Right ventricle myocardium superior (tissue), 1 donor: ENCODE results near the gene MEIOB. TPM values are rescaled to one million over a fixed set of nuclear protein-coding genes. Genes with fewer than 3 reads are reported as not detected.
A peak's percentile ranks its signal among the peaks of the same experiment; 100 is the strongest.

Experiments
- ATAC-seq: fragments of 200-7000 bp; cut with Tn5 transposase; one replicate; pipeline ENCODE4 v1.9.1; 2020; ENCODE audit warnings: mild to moderate bottlenecking; ENCODE audit not compliant: poor library complexity
- DNase-seq: peaks from one replicate; pipeline ENCODE4 v3.0.0-alpha.2; 2020
- intact Hi-C: fragments of 100-400 bp; cut with DNase I; formaldehyde crosslinking; loops from one replicate; pipeline ENCODE4 v1.11.2; 2022
- total RNA-seq: library from RNA; stranded (reverse); fragmentation: NEBNext Ultra II Directional; extraction: Animal tissue kit (Norgen Biotek cat#: 25700); gene quantifications from one replicate; pipeline ENCODE4 v1.2.1, GENCODE V29; 2021
- donor health status: DM: no; HTN: yes; CAD: no; lungs with severe emphysema.

The MEIOB gene
- total RNA-seq, 1 donor from 2014 or later, result not detected

GRCh38 chr16:1793578-1794220 is 78.3 kb downstream of the MEIOB start, which contains the start of gene IGFALS:
TSS of gene IGFALS (minus strand) at chr16:1793705. CDS start at chr16:1793652, 53 bp downstream.
- DNase-seq (no peak), ATAC-seq (no peak)

GRCh38 chr16:1792836-1793577 is 79.0 kb downstream of the MEIOB start:
- ATAC-seq (no peak), DNase-seq (no peak)
- intact Hi-C loops, result no loop called here

More at GRCh38 chr16:1793578-1794220, 78.3 kb downstream of the MEIOB start, which contains the start of gene IGFALS:
- intact Hi-C loops, result no loop called here

DNA sequence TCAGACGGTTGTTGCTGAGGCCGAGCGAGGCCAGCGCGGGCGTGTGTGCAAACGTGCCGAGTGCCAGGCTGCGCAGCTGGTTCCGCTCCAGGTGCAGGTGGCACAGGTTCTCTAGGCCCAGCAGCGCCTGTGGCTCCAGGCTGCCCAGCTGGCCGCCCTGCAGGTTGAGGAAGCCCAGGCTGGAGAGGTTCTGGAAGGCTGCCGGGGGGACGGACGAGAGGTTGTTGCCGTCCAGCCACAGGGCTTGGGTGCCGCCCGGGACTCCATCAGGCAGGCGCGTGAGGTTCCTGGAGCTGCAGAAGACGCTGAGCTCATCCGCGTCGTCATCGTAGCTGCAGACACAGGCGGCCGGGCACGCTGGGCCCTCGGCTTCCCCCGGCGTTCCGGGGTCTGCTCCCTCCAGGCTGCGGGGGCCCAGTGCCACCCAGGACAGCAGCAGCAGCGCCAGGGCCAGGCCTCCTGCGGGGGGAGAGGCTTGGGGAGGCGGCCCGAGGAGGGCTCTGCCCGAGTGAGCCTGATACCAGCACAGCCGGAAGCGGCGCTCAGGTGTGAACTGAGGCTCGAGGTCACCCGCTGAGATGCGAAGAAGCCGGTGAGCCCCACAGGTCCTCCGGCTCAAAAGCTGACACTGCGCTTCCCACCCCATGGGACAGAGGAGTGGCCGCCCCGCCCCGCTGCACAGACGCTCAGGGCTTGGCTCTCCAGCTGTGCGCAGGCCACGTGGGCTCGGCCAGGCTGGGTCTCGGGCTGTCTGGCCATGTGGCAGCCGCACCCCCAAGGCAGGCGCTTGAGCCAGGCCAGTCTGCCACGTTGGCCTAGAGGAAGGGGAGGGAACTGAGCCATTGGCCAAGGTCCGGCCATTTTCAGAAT is 79.8 kb downstream of the MEIOB start:
- ATAC-seq (no peak), DNase-seq (no peak)
- intact Hi-C loops, result no loop called here

DNA sequence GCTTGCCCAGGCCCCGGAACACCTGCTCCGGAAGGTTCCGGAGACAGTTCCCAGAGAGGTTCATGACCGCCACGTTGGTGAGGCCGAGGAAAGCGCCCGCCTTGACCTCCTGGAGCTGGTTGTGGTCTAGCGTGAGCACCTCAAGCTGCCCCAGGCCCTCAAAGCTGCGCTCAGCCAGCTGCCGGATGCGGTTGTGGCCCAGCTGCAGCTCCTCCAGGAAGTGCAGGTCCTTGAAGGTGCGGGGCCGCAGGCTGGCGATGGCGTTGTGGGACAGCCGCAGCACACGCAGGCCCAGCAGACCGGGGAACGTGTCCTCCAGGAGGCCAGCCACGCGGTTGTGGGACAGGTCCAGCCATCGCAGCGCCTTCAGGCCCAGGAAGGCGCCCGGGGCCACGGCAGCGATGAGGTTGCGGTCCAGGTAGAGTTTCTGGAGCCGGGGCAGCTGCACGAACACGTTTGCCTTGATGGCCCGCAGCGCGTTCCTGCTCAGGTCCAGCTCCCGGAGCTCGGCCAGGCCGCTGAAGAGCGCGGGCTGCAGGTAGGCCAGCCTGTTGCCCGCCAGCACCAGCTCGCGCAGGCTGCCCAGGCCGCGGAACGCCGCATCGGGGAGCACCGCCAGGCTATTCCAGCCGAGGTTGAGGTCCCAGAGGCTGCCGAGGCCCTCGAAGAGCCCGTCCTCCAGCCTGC is 80.6 kb downstream of the MEIOB start:
- DNase-seq (no peak), ATAC-seq (no peak)
- intact Hi-C loops, result no loop called here

DNA sequence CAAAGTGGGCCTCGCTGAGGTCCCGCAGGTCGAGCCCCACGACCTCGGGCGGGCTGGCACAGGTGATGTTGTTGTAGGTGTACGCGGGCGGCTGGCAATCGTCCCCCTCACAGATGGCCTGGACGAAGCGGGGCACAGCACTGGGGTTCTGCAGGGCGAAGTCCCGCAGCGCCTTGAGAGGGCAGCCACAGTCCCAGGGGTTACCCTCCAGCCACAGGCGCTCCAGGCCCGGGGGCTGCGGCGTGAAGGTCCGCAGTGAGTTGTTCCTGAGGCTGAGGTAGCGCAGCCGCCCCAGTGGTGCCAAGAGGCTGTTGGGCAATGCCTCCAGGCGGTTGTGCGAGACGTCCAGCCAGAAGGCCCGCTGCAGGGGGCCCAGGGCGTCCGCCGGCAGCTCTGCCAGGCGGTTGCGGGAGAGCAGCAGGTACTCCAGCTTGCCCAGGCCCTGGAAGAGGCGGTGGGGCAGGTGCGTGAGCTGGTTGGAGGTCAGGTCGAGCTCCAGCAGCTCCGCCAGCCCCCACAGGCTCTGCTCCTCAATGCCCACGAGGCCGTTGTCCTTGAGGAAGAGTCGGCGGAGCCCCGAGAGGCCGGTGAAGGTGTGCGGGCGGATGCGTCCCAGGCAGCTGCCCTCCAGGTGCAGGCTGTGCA is 81.2 kb downstream of the MEIOB start:
- DNase-seq (no peak), ATAC-seq (no peak)
- intact Hi-C loops, result no loop called here

- intact Hi-C loops, result no loop called here
- DNase-seq (peak; percentile 39), ATAC-seq (no peak)
These were observed 81.7 kb downstream of the MEIOB start for GRCh38 chr16:1790261-1790610.

- no peak for DNase-seq
- intact Hi-C loops, result no loop called here
- no peak for ATAC-seq
These were observed 82.3 kb downstream of the MEIOB start for GRCh38 chr16:1789643-1790045.

GRCh38 chr16:1788708-1789100 is 83.3 kb downstream of the MEIOB start:
- no peak for DNase-seq
- intact Hi-C loops, result no loop called here
- no peak for ATAC-seq

DNA sequence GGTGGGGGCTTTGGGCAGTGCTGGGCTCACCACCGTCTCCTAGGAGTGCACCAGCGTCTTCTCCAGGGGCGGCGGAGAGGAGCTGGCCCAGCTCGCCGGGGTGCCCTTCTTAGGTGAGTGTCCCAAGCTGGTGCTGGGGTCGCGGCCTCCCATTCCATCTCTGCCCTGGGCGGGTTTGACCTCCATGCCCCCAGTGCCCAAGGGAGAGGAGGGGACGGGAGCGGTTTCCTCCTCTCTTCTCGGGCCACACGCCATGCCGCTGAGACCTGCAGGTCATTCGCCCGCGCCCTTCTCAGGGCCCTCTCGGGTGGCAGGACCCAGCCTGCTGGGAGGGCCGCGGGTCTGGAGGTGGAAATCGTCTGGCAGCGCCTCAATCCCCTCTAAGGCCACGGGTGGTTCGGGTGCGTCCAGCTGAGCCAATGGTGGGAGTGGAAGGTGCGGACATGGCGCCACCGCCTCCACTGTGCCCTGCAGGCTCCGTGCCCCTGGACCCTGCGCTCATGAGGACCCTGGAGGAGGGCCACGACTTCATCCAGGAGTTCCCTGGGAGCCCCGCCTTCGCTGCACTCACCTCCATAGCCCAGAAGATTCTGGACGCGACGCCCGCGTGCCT is 83.8 kb downstream of the MEIOB start:
- DNase-seq (no peak), ATAC-seq (no peak)
- intact Hi-C loops, result no loop called here

GRCh38 chr16:1787322-1788094 is 84.5 kb downstream of the MEIOB start:
- DNase-seq (peak; percentile 34), ATAC-seq (no peak)
- intact Hi-C loops, result no loop called here

DNA sequence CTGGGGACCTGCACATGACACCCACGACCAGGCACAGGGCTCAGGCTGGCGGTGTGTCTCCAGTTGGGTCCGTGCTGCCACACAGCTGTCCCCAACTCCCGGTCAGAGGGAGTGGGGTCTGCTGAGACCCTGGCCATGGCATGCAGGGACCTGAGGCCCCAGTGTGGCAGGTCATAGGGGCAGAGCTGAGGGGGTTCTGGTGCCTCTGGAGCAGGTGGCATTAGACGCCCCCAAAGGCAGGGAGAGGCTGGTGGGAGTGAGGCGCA is 85.0 kb downstream of the MEIOB start:
- no peak for DNase-seq
- no peak for ATAC-seq
- intact Hi-C loops, result no loop called here

DNA sequence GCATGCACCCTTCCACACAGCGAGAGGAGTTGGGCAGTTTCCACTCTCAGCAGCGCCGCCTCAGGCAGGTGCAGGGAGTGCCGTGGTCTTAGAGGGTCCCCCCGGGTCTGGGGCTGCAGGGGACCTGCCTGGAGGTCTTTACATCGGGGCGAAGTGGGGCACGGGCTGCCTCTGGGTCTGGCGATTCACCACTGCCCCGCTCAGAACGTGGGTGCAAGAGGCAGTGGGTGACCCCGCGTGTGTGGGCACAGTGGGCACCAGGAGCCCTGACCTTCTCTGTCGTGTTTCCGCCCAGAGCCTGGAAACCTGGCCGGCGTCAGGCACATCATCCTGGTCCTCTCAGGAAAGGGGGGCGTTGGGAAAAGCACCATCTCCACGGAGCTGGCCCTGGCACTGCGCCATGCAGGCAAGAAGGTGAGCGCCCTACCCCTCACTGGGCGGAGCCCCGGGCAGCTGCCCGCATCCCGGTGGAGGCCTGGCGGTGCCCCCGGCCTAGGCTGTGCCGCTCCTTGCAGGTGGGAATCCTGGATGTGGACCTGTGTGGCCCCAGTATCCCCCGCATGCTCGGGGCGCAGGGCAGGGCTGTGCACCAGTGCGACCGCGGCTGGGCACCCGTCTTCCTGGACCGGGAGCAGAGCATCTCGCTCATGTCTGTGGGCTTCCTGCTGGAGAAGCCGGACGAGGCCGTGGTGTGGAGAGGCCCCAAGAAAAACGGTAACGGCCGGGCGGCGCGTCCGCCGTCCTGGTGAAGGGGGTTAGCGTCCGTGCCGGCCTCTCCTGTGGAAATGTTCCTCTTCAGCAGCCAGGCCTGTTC is 85.5 kb downstream of the MEIOB start:
- no peak for ATAC-seq
- intact Hi-C loops, result no loop called here
- DNase-seq, result peak; percentile 42

- intact Hi-C loops, result no loop called here
- ATAC-seq, result no peak
- no peak for DNase-seq
These were observed 86.2 kb downstream of the MEIOB start for GRCh38 chr16:1785846-1786170.

- intact Hi-C loops, result no loop called here
- DNase-seq (peak; percentile 36), ATAC-seq (no peak)
These were observed 86.8 kb downstream of the MEIOB start for GRCh38 chr16:1784977-1785845.
